CD4-positive, alpha-beta memory T cell (primary cell): Measurements from ENCODE around the gene GRIK1. TPM values are rescaled to one million over a fixed set of nuclear protein-coding genes. Genes with fewer than 3 reads are reported as not detected.

ENCODE experiments used
- CTCF ChIA-PET: fragments of 350-600 bp; sonication (Branson Sonifier 250); formaldehyde crosslinking; loops from one replicate; lab custom pipeline; 2021; ENCODE audit warnings: inconsistent platforms; ENCODE audit not compliant: partially characterized antibody; lab: Charles Lee
- POLR2A ChIA-PET: fragments of 350-600 bp; sonication (Branson Sonifier 250); formaldehyde crosslinking; loops from one replicate; lab custom pipeline; 2021; ENCODE audit not compliant: partially characterized antibody; lab: Charles Lee
- DNase-seq, 5 donors: peaks; one replicate each; pipeline versions ENCODE4 v3.0.0 to v3.0.0-alpha.2; 2020 to 2022; ENCODE audit warnings: mixed read lengths in 1 of 5
- H3K27ac ChIP-seq: one replicate; pipeline ENCODE4 v1.7.0; 2013; ENCODE audit warnings: low read depth, low read length
- H3K27me3 ChIP-seq: 2 replicates; pipeline ENCODE4 v1.7.0; 2013; ENCODE audit warnings: mild to moderate bottlenecking, low read length, moderate library complexity; ENCODE audit not compliant: insufficient read depth
- H3K36me3 ChIP-seq: 2 replicates; pipeline ENCODE4 v1.7.0; 2013; ENCODE audit warnings: mild to moderate bottlenecking, low read length, moderate library complexity; ENCODE audit not compliant: insufficient read depth
- H3K4me1 ChIP-seq: 2 replicates; pipeline ENCODE4 v1.7.0; 2013; ENCODE audit warnings: mild to moderate bottlenecking, low read length, moderate library complexity; ENCODE audit not compliant: insufficient read depth
- H3K4me3 ChIP-seq, 2 donors: one replicate each; pipeline ENCODE4 v1.7.0; 2013; ENCODE audit warnings: low read length in 2 of 2, mild to moderate bottlenecking in 1 of 2
- H3K9me3 ChIP-seq, 2 donors: one replicate each; pipeline ENCODE4 v1.7.0; 2013; ENCODE audit warnings: low read length in 2 of 2, control low read depth in 1 of 2; ENCODE audit not compliant: control insufficient read depth in 1 of 2
- H3K27ac Mint-ChIP-seq, 7 donors: one replicate each; pipeline ENCODE4 v1.8.0; 2020 to 2021; ENCODE audit warnings: mixed read lengths in 7 of 7, mild to moderate bottlenecking in 6 of 7, inconsistent platforms in 3 of 7, moderate library complexity in 3 of 7
- H3K27me3 Mint-ChIP-seq, 2 donors: one replicate each; pipeline ENCODE4 v1.8.0; 2020 to 2021; ENCODE audit warnings: mixed read lengths in 2 of 2
- H3K36me3 Mint-ChIP-seq, 2 donors: one replicate each; pipeline ENCODE4 v1.8.0; 2020 to 2021; ENCODE audit warnings: mixed read lengths in 2 of 2, inconsistent platforms in 1 of 2, mild to moderate bottlenecking in 1 of 2
- H3K4me1 Mint-ChIP-seq, 4 donors: one replicate each; pipeline ENCODE4 v1.8.0; 2020 to 2021; ENCODE audit warnings: mixed read lengths in 4 of 4, mild to moderate bottlenecking in 1 of 4
- H3K4me3 Mint-ChIP-seq, 8 donors: one replicate each; pipeline ENCODE4 v1.8.0; 2020 to 2021; ENCODE audit warnings: mixed read lengths in 8 of 8, mild to moderate bottlenecking in 7 of 8, moderate library complexity in 6 of 8, inconsistent platforms in 3 of 8
- H3K9me3 Mint-ChIP-seq, 8 donors: one replicate each; pipeline ENCODE4 v1.8.0; 2020 to 2021; ENCODE audit warnings: mixed read lengths in 8 of 8, mild to moderate bottlenecking in 5 of 8, inconsistent platforms in 3 of 8, moderate library complexity in 1 of 8
- intact Hi-C: fragments of 100-400 bp; cut with micrococcal nuclease; formaldehyde crosslinking; loops from one replicate; pipeline ENCODE4 v1.15.1; 2023
- polyA plus RNA-seq, 2 donors: library from polyadenylated mRNA; unstranded; fragments of 300-500 nt; fragmentation: Illumina TruSeq; gene quantifications; one replicate each; pipeline ENCODE4 v1.2.3, GENCODE V29; 2021
- total RNA-seq, 2 experiments: library from RNA; stranded (reverse); gene quantifications; one replicate each; pipeline ENCODE4 v1.2.3, GENCODE V29; 2021

The GRIK1 gene
- total and polyA plus RNA-seq, 4 experiments from 2014 or later = not detected

- no peak for DNase-seq
- peak overlapping the region in 1 of 7 donors; percentile 65 for H3K27ac Mint-ChIP-seq
- no peaks in the 10 kb centered on the region for H3K36me3 ChIP-seq
- POLR2A ChIA-PET = no interaction called here
- H3K4me1 ChIP-seq = no peaks in the 10 kb centered on the region
- intact Hi-C loops = no loop called here
- H3K27ac ChIP-seq = no peak overlapping the region
- H3K4me3 ChIP-seq = no peak overlapping the region
- H3K4me3 Mint-ChIP-seq = no peak overlapping the region
- H3K9me3 Mint-ChIP-seq = peaks cover 10 to 26% (median 19%) of the 10 kb centered on the region in 8 donors
- no peaks in the 10 kb centered on the region for H3K27me3 Mint-ChIP-seq
- H3K4me1 Mint-ChIP-seq = no peaks in the 10 kb centered on the region
- peaks cover 8 to 18% of the 10 kb centered on the region in 2 donors for H3K36me3 Mint-ChIP-seq
- peaks cover 0 to 3% of the 10 kb centered on the region in 2 donors for H3K9me3 ChIP-seq
- no peaks in the 10 kb centered on the region for H3K27me3 ChIP-seq
- CTCF ChIA-PET = no interaction called here
Observed at GRCh38 chr21:29513535-29513934, 426.3 kb downstream of the GRIK1 start.

GRCh38 chr21:29511096-29511495, 428.7 kb downstream of the GRIK1 start:
- Histone ChIP-seq H3K36me3 (no peaks in the 10 kb centered on the region), H3K9me3 (peaks cover 0 to 3% of the 10 kb centered on the region in 2 donors), H3K4me3 (no peak overlapping the region), H3K27me3 (no peaks in the 10 kb centered on the region), H3K27ac (no peak overlapping the region), H3K4me1 (no peaks in the 10 kb centered on the region)
- Mint-ChIP-seq H3K27me3 (no peaks in the 10 kb centered on the region), H3K9me3 (peaks cover 10 to 26% (median 19%) of the 10 kb centered on the region in 8 donors), H3K4me1 (peaks cover 0 to 7% (median 3%) of the 10 kb centered on the region in 4 donors), H3K4me3 (no peak overlapping the region), H3K27ac (no peak overlapping the region), H3K36me3 (peaks cover 8 to 18% of the 10 kb centered on the region in 2 donors)
- intact Hi-C loops = no loop called here
- ChIA-PET CTCF (no interaction called here), POLR2A (no interaction called here)
- no peak for DNase-seq

- H3K36me3 Mint-ChIP-seq = peaks cover 7 to 14% of the 10 kb centered on the region in 2 donors
- ChIA-PET POLR2A (no interaction called here), CTCF (no interaction called here)
- H3K4me1 Mint-ChIP-seq = peaks cover 0 to 8% (median 4%) of the 10 kb centered on the region in 4 donors
- H3K9me3 ChIP-seq = peaks cover 0 to under 1% of the 10 kb centered on the region in 2 donors
- H3K36me3 ChIP-seq = no peaks in the 10 kb centered on the region
- no peak for DNase-seq
- H3K4me3 ChIP-seq = no peak overlapping the region
- H3K4me3 Mint-ChIP-seq = no peak overlapping the region
- H3K27me3 Mint-ChIP-seq = no peaks in the 10 kb centered on the region
- intact Hi-C loops = no loop called here
- no peak overlapping the region for H3K27ac Mint-ChIP-seq
- no peaks in the 10 kb centered on the region for H3K27me3 ChIP-seq
- H3K27ac ChIP-seq = no peak overlapping the region
- no peaks in the 10 kb centered on the region for H3K4me1 ChIP-seq
- peaks cover 6 to 16% (median 12%) of the 10 kb centered on the region in 8 donors for H3K9me3 Mint-ChIP-seq
Observed at GRCh38 chr21:29509121-29509520, 430.7 kb downstream of the GRIK1 start.

- Mint-ChIP-seq H3K36me3 (peaks cover 7 to 16% of the 10 kb centered on the region in 2 donors), H3K27ac (no peak overlapping the region), H3K4me1 (peaks cover 0 to 8% (median 4%) of the 10 kb centered on the region in 4 donors), H3K9me3 (peaks cover 0 to 8% (median 4%) of the 10 kb centered on the region in 8 donors), H3K27me3 (no peaks in the 10 kb centered on the region), H3K4me3 (no peak overlapping the region)
- Histone ChIP-seq H3K4me1 (no peaks in the 10 kb centered on the region), H3K27ac (no peak overlapping the region), H3K27me3 (no peaks in the 10 kb centered on the region), H3K9me3 (no peaks in the 10 kb centered on the region), H3K4me3 (no peak overlapping the region), H3K36me3 (no peaks in the 10 kb centered on the region)
- DNase-seq = no peak
- POLR2A ChIA-PET = no interaction called here
- CTCF ChIA-PET = interaction anchor here (0.5 to 0.7 kb wide), 2 partner anchors 32 to 58 kb away, joined by 3 to 4 read pairs; no protein-coding TSS in a partner anchor
- intact Hi-C loops = no loop called here
Observed at GRCh38 chr21:29508301-29508700, 431.5 kb downstream of the GRIK1 start.

- H3K27me3 ChIP-seq = no peaks in the 10 kb centered on the region
- no peaks in the 10 kb centered on the region for H3K27me3 Mint-ChIP-seq
- H3K36me3 ChIP-seq = no peaks in the 10 kb centered on the region
- DNase-seq = no peak
- no peak overlapping the region for H3K27ac Mint-ChIP-seq
- no peak overlapping the region for H3K27ac ChIP-seq
- ChIA-PET POLR2A (no interaction called here), CTCF (no interaction called here)
- H3K4me3 ChIP-seq = no peak overlapping the region
- H3K4me1 Mint-ChIP-seq = peaks cover 0 to 8% (median 4%) of the 10 kb centered on the region in 4 donors
- no peaks in the 10 kb centered on the region for H3K4me1 ChIP-seq
- no peak overlapping the region for H3K4me3 Mint-ChIP-seq
- intact Hi-C loops = no loop called here
- peaks cover 0 to 3% (median 0%) of the 10 kb centered on the region in 8 donors for H3K9me3 Mint-ChIP-seq
- peaks cover 6 to 18% of the 10 kb centered on the region in 2 donors for H3K36me3 Mint-ChIP-seq
- H3K9me3 ChIP-seq = no peaks in the 10 kb centered on the region
Observed at GRCh38 chr21:29506947-29507346, 432.8 kb downstream of the GRIK1 start.

GRCh38 chr21:29506214-29506613, 433.6 kb downstream of the GRIK1 start:
- Histone ChIP-seq H3K36me3 (no peaks in the 10 kb centered on the region), H3K4me3 (no peak overlapping the region), H3K27me3 (no peaks in the 10 kb centered on the region), H3K27ac (no peak overlapping the region), H3K9me3 (no peaks in the 10 kb centered on the region), H3K4me1 (no peaks in the 10 kb centered on the region)
- intact Hi-C loops = no loop called here
- Mint-ChIP-seq H3K27ac (no peak overlapping the region), H3K36me3 (peaks cover 5 to 22% of the 10 kb centered on the region in 2 donors), H3K9me3 (peaks cover 0 to 2% (median 0%) of the 10 kb centered on the region in 8 donors), H3K4me3 (peak overlapping the region in 1 of 8 donors; percentile 1), H3K4me1 (peaks cover 0 to 8% (median 5%) of the 10 kb centered on the region in 4 donors), H3K27me3 (no peaks in the 10 kb centered on the region)
- ChIA-PET CTCF (no interaction called here), POLR2A (no interaction called here)
- DNase-seq = no peak

GRCh38 chr21:29504751-29505321, 435.0 kb downstream of the GRIK1 start:
- no peaks in the 10 kb centered on the region for H3K4me1 ChIP-seq
- H3K9me3 Mint-ChIP-seq = no peaks in the 10 kb centered on the region
- no peaks in the 10 kb centered on the region for H3K9me3 ChIP-seq
- H3K27me3 Mint-ChIP-seq = no peaks in the 10 kb centered on the region
- ChIA-PET CTCF (interaction anchor here (4.0 kb wide), 1 partner anchor 28 kb away, joined by 19 read pairs; no protein-coding TSS in a partner anchor), POLR2A (no interaction called here)
- H3K36me3 Mint-ChIP-seq = peaks cover 3 to 19% of the 10 kb centered on the region in 2 donors
- no peak overlapping the region for H3K27ac Mint-ChIP-seq
- no peaks in the 10 kb centered on the region for H3K36me3 ChIP-seq
- intact Hi-C loops = no loop called here
- peaks cover 0 to 8% (median 5%) of the 10 kb centered on the region in 4 donors for H3K4me1 Mint-ChIP-seq
- DNase-seq = no peak
- H3K4me3 Mint-ChIP-seq = no peak overlapping the region
- no peaks in the 10 kb centered on the region for H3K27me3 ChIP-seq
- H3K27ac ChIP-seq = no peak overlapping the region
- H3K4me3 ChIP-seq = no peak overlapping the region
